ENCODE measurements around the gene MYLK. TPM values are rescaled to one million over a fixed set of nuclear protein-coding genes. Genes with fewer than 3 reads are reported as not detected.
"Not testable (repeated sequence)": the region's sequence is repeated elsewhere in the genome, so short reads cannot be mapped to it uniquely, and the experiment has no call there.

Gene MYLK, protein sequence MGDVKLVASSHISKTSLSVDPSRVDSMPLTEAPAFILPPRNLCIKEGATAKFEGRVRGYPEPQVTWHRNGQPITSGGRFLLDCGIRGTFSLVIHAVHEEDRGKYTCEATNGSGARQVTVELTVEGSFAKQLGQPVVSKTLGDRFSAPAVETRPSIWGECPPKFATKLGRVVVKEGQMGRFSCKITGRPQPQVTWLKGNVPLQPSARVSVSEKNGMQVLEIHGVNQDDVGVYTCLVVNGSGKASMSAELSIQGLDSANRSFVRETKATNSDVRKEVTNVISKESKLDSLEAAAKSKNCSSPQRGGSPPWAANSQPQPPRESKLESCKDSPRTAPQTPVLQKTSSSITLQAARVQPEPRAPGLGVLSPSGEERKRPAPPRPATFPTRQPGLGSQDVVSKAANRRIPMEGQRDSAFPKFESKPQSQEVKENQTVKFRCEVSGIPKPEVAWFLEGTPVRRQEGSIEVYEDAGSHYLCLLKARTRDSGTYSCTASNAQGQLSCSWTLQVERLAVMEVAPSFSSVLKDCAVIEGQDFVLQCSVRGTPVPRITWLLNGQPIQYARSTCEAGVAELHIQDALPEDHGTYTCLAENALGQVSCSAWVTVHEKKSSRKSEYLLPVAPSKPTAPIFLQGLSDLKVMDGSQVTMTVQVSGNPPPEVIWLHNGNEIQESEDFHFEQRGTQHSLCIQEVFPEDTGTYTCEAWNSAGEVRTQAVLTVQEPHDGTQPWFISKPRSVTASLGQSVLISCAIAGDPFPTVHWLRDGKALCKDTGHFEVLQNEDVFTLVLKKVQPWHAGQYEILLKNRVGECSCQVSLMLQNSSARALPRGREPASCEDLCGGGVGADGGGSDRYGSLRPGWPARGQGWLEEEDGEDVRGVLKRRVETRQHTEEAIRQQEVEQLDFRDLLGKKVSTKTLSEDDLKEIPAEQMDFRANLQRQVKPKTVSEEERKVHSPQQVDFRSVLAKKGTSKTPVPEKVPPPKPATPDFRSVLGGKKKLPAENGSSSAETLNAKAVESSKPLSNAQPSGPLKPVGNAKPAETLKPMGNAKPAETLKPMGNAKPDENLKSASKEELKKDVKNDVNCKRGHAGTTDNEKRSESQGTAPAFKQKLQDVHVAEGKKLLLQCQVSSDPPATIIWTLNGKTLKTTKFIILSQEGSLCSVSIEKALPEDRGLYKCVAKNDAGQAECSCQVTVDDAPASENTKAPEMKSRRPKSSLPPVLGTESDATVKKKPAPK (N-terminal part only)
- polyA plus RNA-seq (ENCODE audit: insufficient read length) = 132 TPM
- long read RNA-seq, donor 1, full-length matches to known transcripts = 5 of 53 reads
- long read RNA-seq, donor 1, partial matches to known transcripts = 48 of 53 reads
- long read RNA-seq, donor 1, other reads (novel, unspliced or antisense) = 0 of 53 reads
- long read RNA-seq, donor 2, full-length matches to known transcripts = 7 of 19 reads
- long read RNA-seq, donor 2, partial matches to known transcripts = 12 of 19 reads
- long read RNA-seq, donor 2, other reads (novel, unspliced or antisense) = 0 of 19 reads
- long read RNA-seq, donor 3, full-length matches to known transcripts = 3 of 19 reads
- long read RNA-seq, donor 3, partial matches to known transcripts = 16 of 19 reads
- long read RNA-seq, donor 3, other reads (novel, unspliced or antisense) = 0 of 19 reads
- long read RNA-seq, donor 4, full-length matches to known transcripts = 1 of 1 reads
- long read RNA-seq, donor 4, partial matches to known transcripts = 0 of 1 reads
- long read RNA-seq, donor 4, other reads (novel, unspliced or antisense) = 0 of 1 reads
- long read RNA-seq, donor 5, full-length matches to known transcripts = 5 of 19 reads
- long read RNA-seq, donor 5, partial matches to known transcripts = 14 of 19 reads
- long read RNA-seq, donor 5, other reads (novel, unspliced or antisense) = 0 of 19 reads
- long read RNA-seq, donor 6, full-length matches to known transcripts = 6 of 26 reads
- long read RNA-seq, donor 6, partial matches to known transcripts = 20 of 26 reads
- long read RNA-seq, donor 6, other reads (novel, unspliced or antisense) = 0 of 26 reads
- long read RNA-seq, donor 7, full-length matches to known transcripts = 10 of 38 reads
- long read RNA-seq, donor 7, partial matches to known transcripts = 28 of 38 reads
- long read RNA-seq, donor 7, other reads (novel, unspliced or antisense) = 0 of 38 reads
- long read RNA-seq, donor 8, full-length matches to known transcripts = 5 of 11 reads
- long read RNA-seq, donor 8, partial matches to known transcripts = 6 of 11 reads
- long read RNA-seq, donor 8, other reads (novel, unspliced or antisense) = 0 of 11 reads

DNA sequence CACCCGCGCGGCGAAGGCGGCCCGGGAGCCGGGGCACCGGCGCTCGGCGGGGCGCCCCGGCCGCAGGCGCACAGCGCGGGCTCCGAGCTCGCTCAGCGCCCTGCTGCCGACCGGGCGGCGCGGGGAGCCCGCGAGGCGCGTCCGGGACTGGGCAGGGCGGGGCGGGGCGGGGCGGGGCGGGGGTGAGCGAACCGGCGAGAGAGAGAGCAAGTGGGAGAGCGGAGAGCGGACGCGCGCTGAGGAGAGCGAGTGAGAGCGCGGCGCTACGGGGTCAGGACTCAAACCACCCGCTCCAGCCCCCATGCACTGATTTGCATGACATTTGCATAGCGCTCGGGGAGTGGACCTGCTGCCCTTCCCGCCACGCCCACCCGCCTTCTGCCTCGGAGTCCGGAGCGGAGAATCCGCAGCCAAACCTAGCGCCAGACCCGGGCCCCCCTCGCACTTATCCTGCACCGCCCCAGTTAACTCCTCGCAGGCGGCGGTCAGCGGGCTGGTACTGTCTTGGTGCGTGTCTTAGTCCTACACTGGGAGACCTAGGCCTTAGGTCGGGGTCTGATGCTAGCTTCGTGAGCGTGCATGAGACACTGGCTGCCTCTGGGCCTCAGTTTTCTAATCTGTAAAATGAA is at the start of gene MYLK:
Gene MYLK (minus strand): TSS at position 130 of the 629 bp plus-strand sequence. CDS start 90,491 bp downstream, outside the sequence.
- DNase-seq = peak; percentile 72

DNA sequence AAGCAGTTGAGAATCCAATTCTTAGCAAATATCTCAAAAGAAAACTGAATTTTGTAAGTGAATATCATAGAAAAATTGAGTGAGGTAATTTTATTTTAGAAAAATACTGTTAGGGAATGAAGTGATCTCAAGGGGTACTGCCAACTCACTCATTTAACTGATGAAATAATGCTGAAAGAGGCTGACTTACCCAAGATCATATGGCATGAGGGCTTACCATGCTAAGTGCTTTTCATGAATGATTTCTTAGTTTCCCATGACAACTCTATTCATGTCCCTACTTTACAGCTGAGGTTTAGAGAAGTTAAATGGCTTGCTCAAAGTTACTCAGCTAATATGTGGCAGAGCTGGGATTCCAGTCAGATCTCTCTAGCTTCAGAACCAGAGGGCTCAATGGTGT is 46.3 kb upstream of the MYLK start:
- DNase-seq = no peak

DNA sequence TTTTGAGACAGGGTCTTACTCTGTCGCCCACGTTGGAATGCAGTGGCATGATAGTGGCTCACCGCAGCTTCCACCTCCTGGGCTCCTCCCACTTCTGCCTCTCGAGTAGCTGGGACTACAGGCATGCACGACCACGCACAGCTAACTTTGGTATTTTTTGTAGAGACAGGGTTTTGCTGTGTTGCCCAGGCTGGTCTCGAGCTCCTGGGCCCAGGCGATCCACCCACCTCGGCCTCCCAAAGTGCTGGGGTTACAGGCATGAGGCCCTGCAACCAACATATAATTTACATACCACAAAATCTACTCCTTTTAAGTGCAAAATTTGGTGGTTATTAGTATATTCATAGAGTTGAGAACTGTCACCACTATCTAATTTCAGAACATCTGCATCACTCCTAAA is 45.2 kb upstream of the MYLK start:
- DNase-seq = no peak

DNA sequence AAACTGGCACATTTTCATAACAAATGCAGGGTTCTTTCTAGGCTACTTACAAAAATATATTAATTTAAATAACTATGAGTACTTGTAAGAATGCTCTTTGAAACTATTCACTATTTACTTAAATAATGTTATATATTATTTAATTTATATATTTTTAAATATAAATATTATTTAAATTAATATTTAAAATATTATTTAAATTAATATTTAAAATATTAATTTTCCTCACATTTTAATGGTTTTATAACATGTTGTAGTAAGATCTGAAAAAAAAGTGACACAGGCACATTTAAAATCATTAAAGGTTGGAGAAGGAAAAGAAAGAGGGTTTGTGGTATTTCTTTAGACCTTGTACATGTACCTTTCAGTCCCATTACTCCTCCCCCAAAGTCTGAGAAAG is 42.3 kb upstream of the MYLK start:
- no peak for DNase-seq

DNA sequence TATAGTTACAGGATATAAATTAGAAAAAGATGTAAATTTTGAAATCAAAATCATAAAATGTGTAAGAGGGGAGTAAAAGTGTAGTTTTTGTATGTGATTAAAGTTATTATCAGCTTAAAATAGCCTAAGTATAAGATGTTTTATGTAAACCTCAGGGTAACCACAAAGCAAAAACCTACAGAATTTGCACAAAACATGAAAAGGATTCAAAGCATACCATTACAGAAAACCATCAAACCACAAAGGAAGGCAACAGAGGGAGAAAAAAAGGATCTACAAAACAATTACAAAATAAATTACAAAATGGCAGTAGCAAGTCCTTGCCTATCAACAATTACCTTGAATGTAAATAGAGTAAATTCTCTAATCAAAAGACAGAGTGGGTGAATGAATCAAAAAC is 36.7 kb upstream of the MYLK start:
- DNase-seq = no peak

DNA sequence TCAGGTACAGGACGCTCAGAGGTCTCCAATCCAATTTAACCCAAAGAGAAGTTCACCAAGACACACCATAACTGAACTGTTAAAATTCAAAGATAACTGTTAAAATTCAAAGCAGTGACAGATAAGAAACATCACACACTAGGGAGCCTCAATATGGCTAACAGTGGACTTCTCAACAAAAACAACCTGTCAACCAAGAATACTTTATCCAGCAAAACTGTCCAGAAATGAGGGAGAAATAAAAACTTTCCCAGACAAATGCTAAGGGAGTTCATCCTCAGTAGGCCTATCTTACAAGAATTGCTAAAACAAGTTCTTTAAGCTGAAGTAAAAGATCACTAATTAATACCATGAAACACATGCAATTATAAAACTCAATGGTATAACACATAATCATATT is 36.3 kb upstream of the MYLK start:
- peak; percentile 8 for DNase-seq

DNA sequence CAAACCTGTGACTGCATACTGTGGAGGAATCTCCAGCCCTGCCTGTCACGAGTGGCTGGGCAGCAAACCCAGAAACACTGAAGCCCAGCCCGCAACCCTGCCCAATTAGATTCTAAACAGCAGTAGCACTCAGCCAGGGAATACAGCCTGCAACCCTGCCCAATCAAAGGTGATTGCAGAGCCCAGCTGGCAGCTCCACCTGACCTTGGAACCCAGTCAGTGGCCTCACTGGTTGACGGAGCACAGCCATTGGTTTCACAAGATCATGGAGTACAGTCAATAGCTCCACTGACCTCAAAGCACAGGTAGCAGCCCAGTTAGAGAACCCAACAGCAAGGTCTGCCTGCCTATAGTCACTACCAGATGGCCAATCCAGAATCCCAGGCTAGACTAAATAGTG is 35.2 kb upstream of the MYLK start:
- no peak for DNase-seq

DNA sequence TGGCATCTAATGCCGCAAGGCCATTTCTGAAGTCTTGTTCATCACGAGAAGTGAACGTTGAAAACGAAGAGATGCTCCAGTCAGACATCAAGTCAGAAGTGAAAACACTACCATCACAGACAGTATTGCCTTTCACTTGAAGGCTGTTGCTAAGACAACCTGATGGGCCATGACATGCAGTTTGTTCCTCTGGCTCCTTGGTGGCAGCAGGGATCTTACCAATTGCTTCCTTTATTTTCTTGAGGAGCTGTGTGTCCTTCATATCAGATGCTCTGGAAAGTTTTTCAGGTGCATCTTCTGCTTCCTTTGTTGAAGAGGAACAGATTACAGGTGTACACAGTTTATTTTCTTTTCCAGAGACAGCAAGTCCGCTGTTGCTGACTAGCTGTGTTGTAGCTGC is 30.7 kb upstream of the MYLK start:
- no peak for DNase-seq

DNA sequence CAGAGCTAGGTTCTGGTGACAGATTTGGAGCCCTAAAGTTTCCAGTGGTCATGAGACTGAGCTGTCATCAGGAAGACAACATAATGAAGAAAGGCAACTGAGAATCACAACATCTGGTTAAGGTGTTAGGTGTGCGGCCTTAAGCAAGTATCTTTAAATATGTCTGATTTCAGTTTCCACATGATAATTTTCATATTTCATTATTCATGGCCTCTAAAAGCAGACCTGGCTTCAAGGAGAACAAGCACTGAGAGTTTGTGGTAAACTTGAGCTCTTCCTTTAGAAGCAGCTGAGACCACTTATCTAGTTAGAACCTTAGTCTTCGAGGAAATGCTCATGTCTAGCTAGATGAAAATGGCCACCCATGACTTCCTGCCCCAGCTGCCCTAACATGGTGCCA is 25.7 kb upstream of the MYLK start:
- DNase-seq = no peak

DNA sequence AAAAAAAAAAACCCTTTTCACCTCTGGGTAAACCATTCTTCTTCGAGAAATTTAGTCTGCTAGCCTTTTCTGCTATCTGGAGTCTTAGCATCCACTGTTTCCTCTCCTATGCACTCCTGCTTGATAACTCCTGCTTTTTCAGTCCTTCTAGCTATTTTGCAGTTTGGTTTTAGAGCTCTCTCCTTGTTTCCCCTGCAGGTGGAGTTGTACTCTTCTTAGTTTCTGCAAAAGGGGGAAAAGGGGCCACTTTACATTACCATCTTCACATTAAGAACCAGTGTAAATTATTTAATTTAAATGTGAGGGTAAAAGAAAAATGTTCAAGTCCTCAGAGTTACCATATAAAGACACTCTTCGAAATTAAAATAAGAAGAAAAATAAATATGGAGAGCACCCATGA is 23.6 kb upstream of the MYLK start:
- no peak for DNase-seq

DNA sequence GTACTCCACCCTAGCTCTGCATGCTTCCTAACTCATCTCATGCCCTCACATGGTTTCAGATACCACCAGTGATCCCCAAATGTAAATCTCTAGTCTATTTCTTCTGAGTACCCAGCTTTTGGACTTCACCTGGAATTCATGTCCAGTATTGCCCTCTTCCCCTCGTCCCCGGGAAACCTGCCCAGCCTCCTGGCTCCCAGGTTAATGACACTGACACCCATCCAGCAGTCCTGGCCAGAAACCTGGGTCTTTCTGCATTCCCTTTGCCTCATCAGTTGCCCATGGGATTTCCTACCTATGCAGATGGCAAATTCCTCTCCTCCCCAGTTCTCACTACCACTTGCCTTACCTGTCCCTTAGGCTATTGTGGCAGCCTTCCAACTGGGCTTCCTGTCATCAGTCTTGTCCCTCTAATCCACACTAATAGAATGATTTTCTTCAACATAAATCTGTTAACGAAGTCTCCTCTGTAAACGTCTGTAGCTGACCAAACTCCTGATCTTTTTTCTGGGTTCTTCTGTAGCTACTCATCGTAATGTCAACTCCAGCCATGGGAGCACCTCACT is 15.3 kb upstream of the MYLK start:
- no peak for DNase-seq

DNA sequence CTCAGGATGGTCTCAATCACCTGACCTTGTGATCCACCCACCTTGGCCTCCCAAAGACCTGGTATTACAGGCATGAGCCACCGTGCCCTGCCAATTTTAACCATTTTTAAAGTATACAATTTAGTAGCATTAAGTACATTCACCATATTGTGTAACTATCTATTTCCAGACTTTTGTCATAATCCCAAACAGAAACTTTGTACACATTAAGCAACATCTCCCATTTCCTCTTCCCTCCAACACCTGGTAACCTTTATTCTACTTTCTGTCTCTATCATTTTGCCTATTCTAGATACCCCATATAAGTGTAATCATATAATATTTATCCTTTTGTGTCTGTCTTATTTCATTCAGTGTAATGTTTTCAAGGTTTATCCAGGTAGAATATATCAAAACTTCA is 8.9 kb upstream of the MYLK start:
- no peak for DNase-seq

DNA sequence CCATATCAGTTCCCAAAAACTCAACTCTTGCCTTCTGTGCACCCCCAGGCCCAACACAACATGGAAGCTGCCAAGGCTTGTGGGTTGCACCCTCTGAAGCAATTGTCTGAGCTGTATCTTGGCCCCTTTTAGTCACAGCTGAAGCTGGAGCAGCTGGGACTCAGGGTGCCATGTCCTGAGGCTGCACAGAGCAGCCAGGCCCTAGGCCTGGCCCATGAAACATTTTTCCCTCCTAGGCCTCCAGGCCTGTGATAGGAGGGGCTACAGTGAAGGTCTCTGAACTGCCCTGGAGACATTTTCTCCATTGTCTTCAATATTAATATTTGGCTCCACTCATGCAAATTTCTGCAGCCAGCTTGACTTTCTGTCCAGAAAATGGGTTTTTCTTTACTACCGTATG is 8.1 kb upstream of the MYLK start:
- no peak for DNase-seq

DNA sequence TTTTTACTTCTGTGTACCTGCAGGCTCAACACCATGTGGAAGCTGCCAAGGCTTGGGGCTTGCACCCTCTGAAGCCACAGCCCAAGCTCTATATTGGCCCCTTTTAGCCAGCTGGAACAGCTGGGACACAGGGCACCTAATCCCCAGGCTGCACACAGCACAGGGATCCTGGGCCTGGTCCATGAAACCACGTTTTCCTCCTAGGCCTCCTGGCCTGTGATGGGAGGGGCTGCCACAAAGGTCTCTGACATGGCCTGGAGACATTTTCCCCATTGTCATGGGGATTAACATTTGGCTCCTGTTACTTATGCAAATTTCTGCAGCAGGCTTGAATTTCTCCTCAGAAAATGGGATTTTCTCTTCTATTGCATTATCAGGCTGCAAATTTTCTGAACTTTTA is 6.9 kb upstream of the MYLK start:
- not testable (repeated sequence) for DNase-seq

DNA sequence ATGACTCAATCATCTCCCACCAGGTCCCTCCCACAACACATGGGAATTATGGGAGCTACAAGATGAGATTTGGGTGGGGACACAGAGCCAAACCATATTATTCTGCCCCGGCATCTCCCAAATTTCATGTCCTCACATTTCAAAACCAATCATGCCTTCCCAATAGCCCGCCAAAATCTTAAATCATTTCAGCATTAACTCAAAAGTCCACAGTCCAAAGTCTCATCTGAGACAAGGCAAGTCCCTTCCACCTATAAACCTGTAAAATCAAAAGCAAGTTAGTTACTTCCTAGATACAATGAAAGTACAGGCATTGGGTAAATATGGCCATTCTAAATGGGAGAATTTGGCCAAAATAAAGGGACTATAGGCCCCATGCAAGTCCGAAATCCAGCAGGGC is 6.0 kb upstream of the MYLK start:
- DNase-seq = not testable (repeated sequence)

DNA sequence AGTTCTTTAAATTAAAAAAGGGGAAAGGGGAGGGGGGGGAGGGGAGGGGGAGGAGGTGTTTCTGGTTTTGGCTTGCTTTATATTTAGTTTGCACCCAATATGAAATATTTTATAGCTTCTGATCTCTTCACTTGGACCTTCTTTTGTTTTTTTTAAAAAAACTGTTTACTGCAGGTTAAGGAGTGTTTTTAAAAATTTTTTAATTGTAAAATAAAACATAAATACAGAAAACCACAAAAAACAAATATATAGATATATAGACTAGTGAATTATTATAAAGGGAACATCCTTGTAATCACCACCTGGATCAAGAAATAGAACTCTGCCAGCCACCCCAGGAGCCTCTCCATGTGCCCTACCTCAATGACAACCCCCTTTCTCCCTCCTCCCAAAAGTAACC is 861 bp upstream of the MYLK start:
- DNase-seq = no peak

DNA sequence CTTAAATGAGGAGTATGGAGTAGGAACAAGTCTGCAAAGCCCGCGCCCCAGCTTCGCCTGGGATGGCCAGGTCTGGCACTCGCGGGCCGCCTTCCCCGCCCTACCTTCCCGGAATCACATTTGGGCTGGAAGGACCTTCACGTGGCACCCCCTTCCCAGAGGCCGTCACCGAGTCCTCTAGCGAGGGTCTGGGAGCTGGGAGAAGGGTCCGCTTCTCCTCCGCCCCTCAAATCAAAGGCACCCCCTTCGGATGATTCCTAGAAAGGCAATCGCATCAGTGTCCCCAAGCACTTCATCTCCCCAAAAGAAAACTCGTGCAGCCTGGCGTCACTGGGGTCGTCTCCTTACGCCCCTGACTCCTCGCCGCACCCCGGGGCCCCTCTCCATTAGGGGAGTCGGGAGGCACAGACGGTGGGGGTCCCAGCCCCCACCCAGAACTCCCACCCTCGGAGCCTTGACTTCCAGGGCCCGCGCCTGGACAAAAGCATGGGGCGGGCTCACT is 380 bp downstream of the MYLK start:
- DNase-seq = peak; percentile 26

DNA sequence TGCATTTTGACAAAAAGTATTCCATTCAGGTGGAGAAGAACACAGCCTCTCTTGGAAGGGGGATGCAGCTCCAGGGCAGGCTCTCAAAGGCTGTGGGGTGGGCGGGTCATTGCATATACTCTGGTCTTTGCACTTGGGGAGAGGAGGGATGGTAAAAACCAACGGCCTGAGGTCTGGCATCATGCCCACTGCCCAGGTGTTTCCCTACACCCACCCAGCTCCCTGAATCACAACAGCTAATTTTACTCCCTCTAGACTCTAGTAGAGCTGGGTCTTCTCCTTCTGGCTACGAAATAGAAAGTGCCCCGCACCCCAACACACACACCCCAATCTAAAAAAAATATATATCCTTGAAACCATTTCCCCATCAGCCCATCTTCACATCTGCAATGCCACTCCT is 1.0 kb downstream of the MYLK start:
- DNase-seq = no peak

DNA sequence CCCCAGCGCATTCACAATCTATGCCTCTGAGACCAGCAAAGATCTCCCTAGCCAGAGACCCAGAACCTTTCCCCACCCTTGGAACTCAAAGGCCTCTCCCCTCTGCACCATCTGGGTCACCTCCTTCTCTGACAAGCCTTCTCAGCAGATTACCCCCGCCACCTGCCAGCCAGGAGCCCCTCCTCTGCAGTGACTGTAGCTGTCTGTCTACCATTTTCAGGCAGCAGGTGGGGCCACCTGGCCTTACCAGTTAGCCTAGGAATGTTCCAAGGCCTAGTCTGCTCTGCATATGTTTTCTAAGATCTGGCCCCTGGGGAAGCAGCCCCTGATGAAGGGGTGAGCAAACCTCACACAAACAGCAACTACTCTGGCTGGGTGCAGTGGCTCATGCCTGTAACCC is 2.4 kb downstream of the MYLK start:
- DNase-seq = no peak

Measured in left kidney (tissue), 8 donors.